K562 (cell line): ENCODE data around the gene TMA7B. TPM values are rescaled to one million over a fixed set of nuclear protein-coding genes. Genes with fewer than 3 reads are reported as not detected.

Experiments used
- ATAC-seq: fragments of 200-7000 bp; cut with Tn5 transposase; 3 replicates; pipeline ENCODE4 v1.9.1; 2020; ENCODE audit warnings: moderate library complexity
- BruUV-seq: library from RNA; stranded (reverse); fragments of 400-500 nt; replicated peaks from 2 replicates; lab custom pipeline; 2021; lab: Mats Ljungman, UMichigan
- CTCF ChIA-PET: fragments of 300-600 bp; formaldehyde crosslinking; extraction: SDS; loops from one replicate; lab custom pipeline; 2021; ENCODE audit warnings: low intra/inter-chr PET ratio; lab: Yijun Ruan, JAX
- POLR2A ChIA-PET: fragments of 300-600, 350-650 bp; sonication (Branson Sonifier 250); formaldehyde crosslinking; extraction: SDS; loops from one replicate; lab custom pipeline; 2021; ENCODE audit warnings: antibody characterized with exemption, inconsistent platforms; lab: Yijun Ruan, JAX
- DNase-seq, 4 experiments: peaks; one replicate each; pipeline versions ENCODE4 v3.0.0 to v3.0.0-alpha.2; 2011 to 2018; ENCODE audit warnings: low spot score in 3 of 4, mixed read lengths in 3 of 4; ENCODE audit errors: extremely low read depth in 1 of 4
- FAIRE-seq: peaks from 2 replicates; lab custom pipeline; 2011; peaks lifted over from hg19 to GRCh38; lab: Jason Lieb, UNC
- H2AFZ ChIP-seq: 2 replicates; pipeline ENCODE4 v1.6.0; 2011; ENCODE audit warnings: low read depth, low read length, control low read depth, inconsistent platforms
- H3K27ac ChIP-seq: fragments of 200-600 bp; 3 replicates; pipeline ENCODE4 v1.8.0; 2011; ENCODE audit warnings: low read depth, mild to moderate bottlenecking, control low read depth, inconsistent platforms, low read length, moderate library complexity, mixed read lengths; ENCODE audit errors: extremely low read depth
- H3K27me3 ChIP-seq, 2 experiments: fragments of 300-600 bp in 1 of 2; 2 replicates in 1 of 2; 3 replicates in 1 of 2; pipeline versions ENCODE4 v1.6.0 to v1.8.0; 2011; ENCODE audit warnings: inconsistent platforms in 2 of 2, low read length in 2 of 2, mild to moderate bottlenecking in 1 of 2, mixed read lengths in 1 of 2, moderate library complexity in 1 of 2; ENCODE audit not compliant: control insufficient read depth in 2 of 2, insufficient read depth in 2 of 2
- H3K36me3 ChIP-seq: fragments of 300-600 bp; 3 replicates; pipeline ENCODE4 v1.8.0; 2011; ENCODE audit warnings: mild to moderate bottlenecking, low read length, inconsistent platforms; ENCODE audit not compliant: control insufficient read depth, insufficient read depth
- H3K4me1 ChIP-seq, 2 experiments: fragments of 200-600 bp in 1 of 2; replicated peaks in 1 of 2; 2 replicates in 1 of 2; 3 replicates in 1 of 2; pipeline versions ENCODE4 v1.5.1 to v1.8.0; 2011; ENCODE audit warnings: inconsistent platforms in 2 of 2, low read length in 2 of 2, mild to moderate bottlenecking in 1 of 2, mixed read lengths in 1 of 2, moderate library complexity in 1 of 2; ENCODE audit not compliant: control insufficient read depth in 2 of 2, insufficient read depth in 2 of 2
- H3K4me2 ChIP-seq: 2 replicates; pipeline ENCODE4 v1.6.1; 2011; ENCODE audit warnings: low read length, control low read depth, inconsistent platforms, mixed read lengths; ENCODE audit not compliant: insufficient read depth
- H3K4me3 ChIP-seq: fragments of 200-600 bp; sonication (generic), shearing (Covaris generic); 2 replicates; pipeline ENCODE4 v1.5.1; 2016; ENCODE audit warnings: control low read depth, inconsistent platforms
- H3K79me2 ChIP-seq: fragments of 200-600 bp; 3 replicates; pipeline ENCODE4 v1.8.0; 2011; ENCODE audit warnings: low read length, inconsistent platforms; ENCODE audit not compliant: control insufficient read depth, insufficient read depth
- H3K9ac ChIP-seq, 2 experiments: 2 replicates each; pipeline versions ENCODE4 v1.6.0 to v1.6.1; 2011; ENCODE audit warnings: low read depth in 2 of 2, low read length in 2 of 2, control low read depth in 1 of 2, inconsistent platforms in 1 of 2, mild to moderate bottlenecking in 1 of 2, mixed read lengths in 1 of 2; ENCODE audit not compliant: insufficient read depth in 1 of 2
- H3K9me1 ChIP-seq: one replicate; pipeline ENCODE4 v1.6.0; 2011; ENCODE audit warnings: inconsistent platforms, mild to moderate bottlenecking, low read length, moderate library complexity; ENCODE audit not compliant: control insufficient read depth, insufficient read depth
- H3K9me3 ChIP-seq: replicated peaks from 2 replicates; pipeline ENCODE4 v1.5.1; 2011; ENCODE audit warnings: low read depth, low read length, inconsistent platforms; ENCODE audit not compliant: control insufficient read depth, insufficient read depth
- H4K20me1 ChIP-seq: replicated peaks from 2 replicates; pipeline ENCODE4 v1.6.1; 2011; ENCODE audit warnings: low read length, inconsistent platforms, mixed read lengths; ENCODE audit not compliant: control insufficient read depth, insufficient read depth
- CBX1 ChIP-seq: sonication (generic); IDR thresholded peaks from 2 replicates; pipeline ENCODE4 v1.6.1; 2016; ENCODE audit warnings: antibody characterized with exemption, low read depth, mild to moderate bottlenecking
- HDAC1 ChIP-seq, 2 experiments: fragments of 450-650 bp; IDR thresholded peaks; 2 replicates each; pipeline ENCODE4 v1.6.1; 2016 to 2017; ENCODE audit warnings: inconsistent platforms in 1 of 2, mild to moderate bottlenecking in 1 of 2, moderate library complexity in 1 of 2
- JUND ChIP-seq, 2 experiments: IDR thresholded peaks; 2 replicates in 1 of 2; 3 replicates in 1 of 2; pipeline ENCODE4 v1.6.1; 2011; ENCODE audit warnings: borderline replicate concordance in 2 of 2, low read depth in 2 of 2, low read length in 2 of 2, improper control_type of control experiment in 1 of 2, missing biosample characterization in 1 of 2, missing genetic modification characterization in 1 of 2, missing genetic modification reagents in 1 of 2
- MAFG ChIP-seq: fragments of 450-650 bp; conservative IDR thresholded peaks from 2 replicates; pipeline ENCODE4 v1.6.1; 2016; ENCODE audit warnings: missing genetic modification characterization, missing compliant biosample characterization
- NFIC ChIP-seq: fragments of 450-650 bp; IDR thresholded peaks from 2 replicates; pipeline ENCODE4 v1.6.1; 2017; ENCODE audit warnings: mild to moderate bottlenecking, inconsistent platforms
- TEAD1 ChIP-seq, 2 experiments: fragments of 450-650 bp in 1 of 2; sonication (generic) in 1 of 2; formaldehyde crosslinking; IDR thresholded peaks; 2 replicates each; pipeline versions ENCODE4 v1.4.0 to v1.8.0; 2020 to 2022; ENCODE audit warnings: mild to moderate bottlenecking in 2 of 2, missing genetic modification reagents in 1 of 2
- ZEB2 ChIP-seq: fragments of 450-650 bp; IDR thresholded peaks from 2 replicates; pipeline ENCODE4 v1.6.1; 2016
- ZKSCAN1 ChIP-seq: fragments of 150-350 bp; IDR thresholded peaks from 2 replicates; pipeline ENCODE4 v1.6.1; 2016; ENCODE audit warnings: low read depth, low read length
- ZSCAN32 ChIP-seq: fragments of 450-650 bp; formaldehyde crosslinking; IDR thresholded peaks from 2 replicates; pipeline ENCODE4 v1.4.0; 2020; ENCODE audit warnings: mild to moderate bottlenecking, moderate library complexity
- WGBS: fragments of 100-300 bp; shearing (Covaris generic); methylation state at CpG from one replicate; pipeline ENCODE4 v1.1.6; 2016; ENCODE audit warnings: low coverage, mixed read lengths; ENCODE audit not compliant: insufficient coverage; ENCODE audit errors: missing lambda C conversion rate; 5-methylcytosine and 5-hydroxymethylcytosine counted together
- in situ Hi-C: fragments of 300-500 bp; cut with MboI; formaldehyde crosslinking; loops from 4 replicates; pipeline ENCODE4 v1.15.0; 2018; ENCODE audit warnings: inconsistent platforms, mixed read lengths
- intact Hi-C: fragments of 100-400 bp; cut with micrococcal nuclease; formaldehyde crosslinking; loops from 2 replicates; pipeline ENCODE4 v1.14.2; 2022
- polyA plus RNA-seq, 8 experiments: library from polyadenylated mRNA; depleted of rRNA in 4 of 8; stranded (reverse) in 5 of 8; unstranded in 3 of 8; fragments of >200 nt; fragmentation: Nextera tagmentation in 2 of 8; fragmentation: Illumina TruSeq in 1 of 8; extraction: Ambion mirVana in 2 of 8; extraction: Trizol in 1 of 8; gene quantifications; 2 replicates each; pipeline versions ENCODE4 v1.2.1 to v1.2.3, GENCODE V29; 2011 to 2014; ENCODE audit warnings: inconsistent platforms in 1 of 8, missing spikeins in 1 of 8
- total RNA-seq, 7 experiments: library from RNA; depleted of rRNA in 6 of 7; stranded (reverse); fragments of >200 nt in 6 of 7; fragmentation: Illumina TruSeq in 2 of 7; extraction: Trizol in 2 of 7; gene quantifications; 2 replicates each; pipeline versions ENCODE4 v1.2.1 to v1.2.3, GENCODE V29; 2011 to 2021; ENCODE audit warnings: low replicate concordance in 1 of 7
- TF ChIP-seq, protein P1 (sequence below): fragments of 200-400 bp; formaldehyde crosslinking; IDR thresholded peaks from 2 replicates; pipeline ENCODE4 v1.6.1; 2017; ENCODE audit warnings: mild to moderate bottlenecking, low read depth, low read length, moderate library complexity
- TF ChIP-seq, protein P2 (sequence below): fragments of 200-800 bp; sonication (Bioruptor generic); IDR thresholded peaks from 2 replicates; pipeline ENCODE4 v1.6.1; 2017; ENCODE audit warnings: missing genetic modification characterization, missing compliant biosample characterization

Gene TMA7B
- total and polyA plus RNA-seq, 9 of the 15 experiments (the other 6 are each of a cell fraction or from before 2014, with no cell fraction given), result 5.6 to 14.2 (median 11.8) TPM

DNA sequence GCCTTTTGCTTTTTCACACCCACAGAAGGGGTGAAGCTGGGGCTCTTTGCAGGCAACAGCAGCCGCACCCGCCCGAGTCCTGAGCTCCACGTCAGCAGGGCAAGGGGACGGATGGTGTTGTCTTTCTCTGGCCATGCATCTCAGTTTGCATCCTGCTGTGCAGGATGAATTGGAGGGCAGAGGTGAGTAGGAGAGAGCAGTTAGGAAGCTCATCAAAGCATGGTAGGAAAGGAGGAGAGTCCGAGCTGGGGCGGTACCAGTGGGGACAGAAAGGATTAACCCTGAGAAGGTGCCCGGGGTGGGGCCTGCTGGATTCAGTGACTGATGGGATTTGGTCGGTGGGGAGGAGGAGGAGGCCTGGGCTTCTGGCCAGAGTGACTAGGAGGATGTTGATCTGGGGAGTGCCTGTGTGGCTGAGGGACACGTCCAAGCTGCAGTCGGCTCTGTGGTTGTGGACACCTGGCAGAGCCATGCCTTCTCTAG, 49.1 kb downstream of the TMA7B start:
- in situ Hi-C loops (no loop called here), intact Hi-C loops (no loop called here)
- BruUV-seq, result no TSS peak
- no peaks in the 10 kb centered on the region for H3K9me3 ChIP-seq
- DNase-seq (peak; percentile 20 to 34 (median 26)), FAIRE-seq (no peak), ATAC-seq (peak; percentile 72)
- no peak overlapping the region for H3K9ac ChIP-seq
- CTCF ChIA-PET, result no interaction called here
- no peak overlapping the region for H2AFZ ChIP-seq
- no peak overlapping the region for H3K27ac ChIP-seq
- peaks cover 13 to 23% of the 10 kb centered on the region in 2 experiments for H3K4me1 ChIP-seq
- H4K20me1 ChIP-seq, result no peaks in the 10 kb centered on the region; the same call in 1 of the 2 replicates
- H3K36me3 ChIP-seq, result no peaks in the 10 kb centered on the region
- no peaks in the 10 kb centered on the region for H3K79me2 ChIP-seq
- H3K9me1 ChIP-seq, result no peaks in the 10 kb centered on the region
- 20% methylated on average over 9 of the region's 11 CpGs for WGBS
- no peak overlapping the region for H3K4me2 ChIP-seq
- no peak overlapping the region for H3K4me3 ChIP-seq
- POLR2A ChIA-PET, result interaction anchor here (0.6 to 1.3 kb wide), 5 partner anchors 10 to 59 kb away, joined by 3 to 4 read pairs (median 3); no protein-coding TSS in a partner anchor
- TF ChIP-seq MAFG (tag) (no peak), NFIC (peak; percentile 44), ZSCAN32 (CRISPR knock-in tag) (no peak), TEAD1 (CRISPR knock-in tag; IDR thresholded peaks at IDR 0.05) (no peak), ZEB2 (no peak), JUND (IDR thresholded peaks at IDR 0.05; ENCODE audit: borderline replicate concordance, low read depth, low read length) (no peak), JUND (tag; IDR thresholded peaks at IDR 0.05; ENCODE audit: borderline replicate concordance, low read depth, low read length) (no peak), ZKSCAN1 (no peak), HDAC1 (IDR thresholded peaks at IDR 0.05) (peak in 1 of 2 experiments; percentile 12; a peak in 1 of 4 replicates), CBX1 (no peak)
- TF ChIP-seq, protein P1, sequence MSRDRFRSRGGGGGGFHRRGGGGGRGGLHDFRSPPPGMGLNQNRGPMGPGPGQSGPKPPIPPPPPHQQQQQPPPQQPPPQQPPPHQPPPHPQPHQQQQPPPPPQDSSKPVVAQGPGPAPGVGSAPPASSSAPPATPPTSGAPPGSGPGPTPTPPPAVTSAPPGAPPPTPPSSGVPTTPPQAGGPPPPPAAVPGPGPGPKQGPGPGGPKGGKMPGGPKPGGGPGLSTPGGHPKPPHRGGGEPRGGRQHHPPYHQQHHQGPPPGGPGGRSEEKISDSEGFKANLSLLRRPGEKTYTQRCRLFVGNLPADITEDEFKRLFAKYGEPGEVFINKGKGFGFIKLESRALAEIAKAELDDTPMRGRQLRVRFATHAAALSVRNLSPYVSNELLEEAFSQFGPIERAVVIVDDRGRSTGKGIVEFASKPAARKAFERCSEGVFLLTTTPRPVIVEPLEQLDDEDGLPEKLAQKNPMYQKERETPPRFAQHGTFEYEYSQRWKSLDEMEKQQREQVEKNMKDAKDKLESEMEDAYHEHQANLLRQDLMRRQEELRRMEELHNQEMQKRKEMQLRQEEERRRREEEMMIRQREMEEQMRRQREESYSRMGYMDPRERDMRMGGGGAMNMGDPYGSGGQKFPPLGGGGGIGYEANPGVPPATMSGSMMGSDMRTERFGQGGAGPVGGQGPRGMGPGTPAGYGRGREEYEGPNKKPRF, result no peak
- TF ChIP-seq, protein P2, sequence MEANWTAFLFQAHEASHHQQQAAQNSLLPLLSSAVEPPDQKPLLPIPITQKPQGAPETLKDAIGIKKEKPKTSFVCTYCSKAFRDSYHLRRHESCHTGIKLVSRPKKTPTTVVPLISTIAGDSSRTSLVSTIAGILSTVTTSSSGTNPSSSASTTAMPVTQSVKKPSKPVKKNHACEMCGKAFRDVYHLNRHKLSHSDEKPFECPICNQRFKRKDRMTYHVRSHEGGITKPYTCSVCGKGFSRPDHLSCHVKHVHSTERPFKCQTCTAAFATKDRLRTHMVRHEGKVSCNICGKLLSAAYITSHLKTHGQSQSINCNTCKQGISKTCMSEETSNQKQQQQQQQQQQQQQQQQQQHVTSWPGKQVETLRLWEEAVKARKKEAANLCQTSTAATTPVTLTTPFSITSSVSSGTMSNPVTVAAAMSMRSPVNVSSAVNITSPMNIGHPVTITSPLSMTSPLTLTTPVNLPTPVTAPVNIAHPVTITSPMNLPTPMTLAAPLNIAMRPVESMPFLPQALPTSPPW (CRISPR knock-in tag), result peak; percentile 28; the same call in 1 of the 2 replicates
- H3K27me3 ChIP-seq, result peaks cover 0 to 8% of the 10 kb centered on the region in 2 experiments; a peak in 1 of 5 replicates
